IPS DF 4.7 (cell line): ENCODE data around the gene UBE4B.
"Not testable (repeated sequence)": the region's sequence is repeated elsewhere in the genome, so short reads cannot be mapped to it uniquely, and the experiment has no call there.

ENCODE experiments used
- DNase-seq: peaks from one replicate; pipeline ENCODE4 v3.0.0-alpha.2; 2013; ENCODE audit warnings: low spot score; ENCODE audit errors: extremely low read depth

Gene UBE4B

DNA sequence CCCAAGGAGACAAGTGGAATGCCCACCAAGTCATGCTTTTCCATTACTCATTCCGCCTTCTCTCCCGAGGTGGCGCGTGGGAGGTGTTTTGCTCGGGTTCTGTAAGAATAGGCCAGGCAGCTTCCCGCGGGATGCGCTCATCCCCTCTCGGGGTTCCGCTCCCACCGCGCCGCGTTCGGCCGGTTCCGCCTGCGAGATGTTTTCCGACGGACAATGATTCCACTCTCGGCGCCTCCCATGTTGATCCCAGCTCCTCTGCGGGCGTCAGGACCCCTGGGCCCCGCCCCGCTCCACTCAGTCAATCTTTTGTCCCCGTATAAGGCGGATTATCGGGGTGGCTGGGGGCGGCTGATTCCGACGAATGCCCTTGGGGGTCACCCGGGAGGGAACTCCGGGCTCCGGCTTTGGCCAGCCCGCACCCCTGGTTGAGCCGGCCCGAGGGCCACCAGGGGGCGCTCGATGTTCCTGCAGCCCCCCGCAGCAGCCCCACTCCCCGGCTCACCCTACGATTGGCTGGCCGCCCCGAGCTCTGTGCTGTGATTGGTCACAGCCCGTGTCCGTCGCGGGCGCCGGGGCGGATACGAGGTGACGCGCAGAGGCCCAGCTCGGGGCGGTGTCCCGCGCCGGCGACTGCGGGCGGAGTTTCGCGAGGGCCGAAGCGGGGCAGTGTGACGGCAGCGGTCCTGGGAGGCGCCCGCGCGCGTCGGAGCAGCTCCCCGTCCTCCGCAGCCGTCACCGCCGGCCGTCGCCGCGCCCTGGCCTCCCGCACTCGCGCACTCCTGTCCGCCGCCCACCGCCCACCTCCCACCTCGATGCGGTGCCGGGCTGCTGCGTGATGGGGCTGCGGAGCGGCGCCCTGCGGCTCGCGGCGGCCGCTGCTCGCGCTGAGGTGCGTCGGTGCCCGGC lies 177.4 kb downstream of the UBE4B start, which contains the start of gene KIF1B:
Gene KIF1B, plus strand, starts transcription at position 666 of the 906 bp plus-strand sequence. CDS start 21,759 bp downstream, outside the sequence.
- peak; percentile 66 for DNase-seq

DNA sequence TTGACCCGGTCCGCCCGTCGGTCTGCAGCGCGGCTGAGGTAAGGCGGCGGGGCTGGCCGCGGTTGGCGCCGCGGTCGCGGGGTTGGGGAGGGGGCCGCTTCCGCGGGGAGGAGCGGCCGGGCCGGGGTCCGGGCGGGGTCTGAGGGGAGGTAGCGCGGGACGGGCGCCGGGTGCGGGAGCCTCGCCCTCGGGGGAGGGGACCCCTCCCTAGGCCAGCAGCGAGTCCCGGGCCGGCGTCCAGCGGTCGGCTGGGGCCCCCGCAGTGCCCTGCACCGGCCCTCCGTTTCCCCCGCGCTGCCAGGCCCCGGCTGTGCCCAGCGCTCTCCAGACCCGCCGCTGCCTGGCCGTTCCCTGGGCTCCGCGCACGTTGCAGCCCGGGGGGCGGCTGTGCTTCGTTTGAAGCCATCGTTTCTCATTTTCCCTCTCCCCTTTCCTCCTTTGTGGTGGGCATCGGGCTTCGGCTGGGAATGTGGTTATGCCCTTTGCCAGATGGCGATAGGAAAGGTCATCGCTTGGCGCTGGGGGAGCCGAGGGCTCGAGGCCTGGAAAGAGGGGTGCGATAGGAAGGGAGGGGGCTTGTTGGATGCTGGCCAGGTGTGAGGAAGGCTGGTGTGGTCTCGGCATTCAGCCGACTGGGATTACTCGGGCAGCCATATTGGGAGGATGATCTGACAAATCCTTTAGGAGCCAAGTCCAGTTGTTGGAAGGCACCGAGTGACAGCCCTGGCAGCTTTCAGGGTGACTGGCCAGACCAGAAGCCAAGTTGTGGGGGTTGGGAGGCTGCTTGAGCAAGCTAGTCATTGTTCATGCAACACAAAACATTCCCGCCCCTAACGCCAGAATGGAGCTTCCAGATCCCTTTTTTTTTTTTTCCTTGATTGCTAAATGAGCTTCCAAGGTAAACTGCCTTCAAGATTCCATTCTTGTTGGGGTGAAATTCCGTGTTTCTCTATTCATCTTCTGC lies 178.4 kb downstream of the UBE4B start:
- peak; percentile 14 for DNase-seq

GRCh38 chr1:10211805-10212410 lies 179.2 kb downstream of the UBE4B start:
- DNase-seq: no peak

- no peak for DNase-seq
Observed at GRCh38 chr1:10212476-10212875, 179.7 kb downstream of the UBE4B start.

DNA sequence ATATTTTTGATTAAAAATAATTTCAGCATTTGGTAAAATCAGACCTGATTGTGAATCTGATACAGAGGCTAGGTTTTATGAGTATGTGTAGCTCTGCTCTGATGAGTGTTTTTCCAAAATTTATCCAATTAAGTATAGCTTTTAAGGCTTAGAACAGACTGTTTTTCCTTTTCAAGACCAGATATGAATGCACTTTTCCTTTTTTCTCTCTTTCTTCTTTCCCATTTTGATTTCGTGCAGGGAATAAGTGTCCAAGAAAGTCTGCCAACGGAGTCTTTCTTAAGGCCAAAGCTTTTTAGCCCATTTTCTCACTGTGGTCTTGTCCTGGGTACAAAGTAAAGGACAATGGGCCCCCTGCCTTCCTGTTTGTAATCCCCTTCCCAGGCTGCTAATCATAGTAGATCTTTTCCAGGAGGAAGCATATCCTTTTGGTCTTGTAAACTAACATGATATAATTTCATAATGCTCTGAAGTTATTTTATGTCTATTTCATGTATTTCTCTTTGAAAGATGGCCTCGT lies 180.5 kb downstream of the UBE4B start:
- DNase-seq: no peak

- DNase-seq: no peak
Observed at GRCh38 chr1:10216090-10216749, 183.5 kb downstream of the UBE4B start.

DNA sequence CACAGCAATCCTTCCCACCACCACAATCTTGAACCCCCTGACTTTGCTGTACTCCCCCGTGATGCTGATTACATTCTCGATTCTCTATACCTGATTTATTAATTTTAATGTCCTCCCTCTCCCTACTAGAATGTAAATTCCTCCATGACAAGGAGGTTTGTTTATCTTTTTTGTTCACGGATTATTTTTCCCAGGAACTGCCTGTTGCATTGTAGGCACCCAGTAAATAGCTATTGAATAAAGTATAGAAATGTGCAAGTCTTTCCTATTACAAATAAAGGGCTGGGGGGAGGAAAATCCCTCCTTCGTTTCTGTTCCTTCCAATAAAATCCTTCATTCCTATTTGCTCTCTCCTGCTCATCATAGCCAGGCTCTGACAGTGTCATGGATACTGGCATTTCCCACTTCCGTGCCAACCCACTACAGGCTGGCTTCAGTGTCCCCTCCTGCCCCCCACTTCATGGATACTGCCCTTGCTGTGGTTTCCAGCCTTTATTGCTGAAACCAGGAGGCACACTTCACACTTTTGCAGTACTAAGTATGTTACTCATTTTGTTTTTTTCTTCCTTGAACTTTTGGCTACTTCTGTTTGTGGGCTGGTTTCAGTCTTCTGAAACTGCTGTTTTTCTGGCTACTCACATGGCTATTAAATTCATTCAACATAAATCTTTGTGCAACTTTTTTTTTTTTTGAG lies 185.1 kb downstream of the UBE4B start:
- no peak for DNase-seq

GRCh38 chr1:10220200-10220599 lies 187.4 kb downstream of the UBE4B start:
- no peak for DNase-seq

DNA sequence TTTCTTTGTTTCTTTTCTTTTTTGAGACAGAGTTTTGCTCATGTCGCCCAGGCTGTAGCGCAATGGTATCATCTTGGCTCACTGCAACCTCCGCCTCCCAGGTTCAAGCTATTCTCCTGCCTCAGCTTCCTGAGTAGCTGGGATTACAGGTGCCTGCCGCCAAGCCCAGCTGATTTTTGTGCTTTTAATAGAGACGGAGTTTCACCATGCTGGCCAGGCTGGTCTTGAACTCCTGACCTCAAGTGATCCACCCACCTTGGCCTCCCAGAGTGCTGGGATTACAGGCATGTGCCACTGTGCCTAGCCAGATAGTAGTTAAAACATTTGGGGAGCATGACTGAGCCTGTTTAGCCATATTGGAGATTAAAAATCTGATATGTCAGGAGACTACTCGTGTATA lies 187.9 kb downstream of the UBE4B start:
- not testable (repeated sequence) for DNase-seq

DNA sequence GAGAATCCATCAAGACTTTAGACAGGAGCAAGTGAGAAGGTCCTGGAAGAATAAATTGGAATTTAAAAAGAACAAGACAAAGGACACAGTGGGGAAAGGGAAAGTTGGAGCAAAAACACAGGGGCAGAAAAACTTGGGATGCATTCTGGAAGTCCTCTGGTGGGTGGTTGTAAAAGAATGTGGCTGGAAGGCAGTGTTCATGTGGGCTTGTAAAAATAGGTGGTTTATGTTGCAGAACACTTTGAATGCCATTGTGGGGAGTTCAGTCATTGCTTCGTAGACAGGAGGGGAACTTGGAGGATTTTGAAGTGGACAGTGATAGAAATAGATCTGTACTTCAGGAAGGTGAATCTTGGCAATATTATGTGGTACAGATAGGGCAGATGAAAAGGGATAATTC lies 192.8 kb downstream of the UBE4B start:
- no peak for DNase-seq

GRCh38 chr1:10228528-10228927 lies 195.8 kb downstream of the UBE4B start:
- DNase-seq: no peak

DNA sequence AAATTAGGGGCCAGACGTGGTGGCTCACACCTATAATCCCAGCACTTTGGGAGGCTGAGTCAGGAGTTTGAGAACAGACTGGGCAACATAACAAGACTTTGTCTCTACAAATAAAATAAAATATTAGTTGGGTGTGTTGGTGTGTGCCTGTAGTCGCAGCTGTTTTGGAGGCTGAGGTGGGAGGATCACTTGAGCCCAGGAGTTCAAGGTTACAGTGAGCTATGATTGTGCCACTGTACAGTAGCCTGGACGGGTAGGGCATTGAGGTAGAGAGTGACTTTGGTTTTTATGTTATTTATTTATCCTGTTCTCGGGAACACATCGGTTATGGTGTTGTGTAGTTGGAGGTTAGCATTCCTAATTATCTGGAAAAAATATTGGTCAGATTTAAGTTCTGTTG lies 197.1 kb downstream of the UBE4B start:
- no peak for DNase-seq
